HL-60 (cell line): ENCODE measurements around the gene TMEM221.

Experiments used
- DNase-seq, 2 experiments: peaks; one replicate each; pipeline ENCODE4 v3.0.0-alpha.2; 2010 to 2020; ENCODE audit warnings: low read depth in 1 of 2, low spot score in 1 of 2
- H3K27ac ChIP-seq: fragments of 250-450 bp; sonication (Bioruptor Pico); replicated peaks from 2 replicates; pipeline ENCODE4 v1.5.1; 2020; ENCODE audit warnings: mild to moderate bottlenecking, moderate library complexity
- H3K27me3 ChIP-seq: fragments of 250-450 bp; sonication (Bioruptor Pico); 2 replicates; pipeline ENCODE4 v1.5.1; 2021; ENCODE audit warnings: mild to moderate bottlenecking, moderate library complexity; ENCODE audit not compliant: insufficient read depth, poor library complexity, severe bottlenecking
- H3K4me3 ChIP-seq: replicated peaks from 2 replicates; pipeline ENCODE4 v1.5.1; 2011; ENCODE audit warnings: mild to moderate bottlenecking, control low read depth, low read length; ENCODE audit not compliant: insufficient read depth
- CTCF ChIP-seq: IDR thresholded peaks from one replicate; pipeline ENCODE4 v1.5.1; 2011; ENCODE audit warnings: low read length, control low read depth, inconsistent platforms; ENCODE audit not compliant: insufficient read depth
- GABPA ChIP-seq: IDR thresholded peaks from 2 replicates; pipeline ENCODE4 v1.6.1; 2012; ENCODE audit warnings: low read depth
- POLR2AphosphoS5 ChIP-seq: IDR thresholded peaks from 2 replicates; pipeline ENCODE4 v1.6.1; 2012; ENCODE audit warnings: low read depth
- SPI1 ChIP-seq: IDR thresholded peaks from 2 replicates; pipeline ENCODE4 v1.6.1; 2012; ENCODE audit warnings: low read depth, mild to moderate bottlenecking, borderline replicate concordance
- TF ChIP-seq, protein P1 (sequence below): IDR thresholded peaks from 2 replicates; pipeline ENCODE4 v1.6.1; 2012; ENCODE audit warnings: low read depth; ENCODE audit not compliant: insufficient replicate concordance

TMEM221 gene

GRCh38 chr19:17473041-17473440 is 24.6 kb upstream of the TMEM221 start:
- TF ChIP-seq CTCF, result no peak
- TF ChIP-seq SPI1, result no peak
- TF ChIP-seq, protein P1, sequence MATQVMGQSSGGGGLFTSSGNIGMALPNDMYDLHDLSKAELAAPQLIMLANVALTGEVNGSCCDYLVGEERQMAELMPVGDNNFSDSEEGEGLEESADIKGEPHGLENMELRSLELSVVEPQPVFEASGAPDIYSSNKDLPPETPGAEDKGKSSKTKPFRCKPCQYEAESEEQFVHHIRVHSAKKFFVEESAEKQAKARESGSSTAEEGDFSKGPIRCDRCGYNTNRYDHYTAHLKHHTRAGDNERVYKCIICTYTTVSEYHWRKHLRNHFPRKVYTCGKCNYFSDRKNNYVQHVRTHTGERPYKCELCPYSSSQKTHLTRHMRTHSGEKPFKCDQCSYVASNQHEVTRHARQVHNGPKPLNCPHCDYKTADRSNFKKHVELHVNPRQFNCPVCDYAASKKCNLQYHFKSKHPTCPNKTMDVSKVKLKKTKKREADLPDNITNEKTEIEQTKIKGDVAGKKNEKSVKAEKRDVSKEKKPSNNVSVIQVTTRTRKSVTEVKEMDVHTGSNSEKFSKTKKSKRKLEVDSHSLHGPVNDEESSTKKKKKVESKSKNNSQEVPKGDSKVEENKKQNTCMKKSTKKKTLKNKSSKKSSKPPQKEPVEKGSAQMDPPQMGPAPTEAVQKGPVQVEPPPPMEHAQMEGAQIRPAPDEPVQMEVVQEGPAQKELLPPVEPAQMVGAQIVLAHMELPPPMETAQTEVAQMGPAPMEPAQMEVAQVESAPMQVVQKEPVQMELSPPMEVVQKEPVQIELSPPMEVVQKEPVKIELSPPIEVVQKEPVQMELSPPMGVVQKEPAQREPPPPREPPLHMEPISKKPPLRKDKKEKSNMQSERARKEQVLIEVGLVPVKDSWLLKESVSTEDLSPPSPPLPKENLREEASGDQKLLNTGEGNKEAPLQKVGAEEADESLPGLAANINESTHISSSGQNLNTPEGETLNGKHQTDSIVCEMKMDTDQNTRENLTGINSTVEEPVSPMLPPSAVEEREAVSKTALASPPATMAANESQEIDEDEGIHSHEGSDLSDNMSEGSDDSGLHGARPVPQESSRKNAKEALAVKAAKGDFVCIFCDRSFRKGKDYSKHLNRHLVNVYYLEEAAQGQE, result no peak
- no peak for TF ChIP-seq POLR2AphosphoS5
- no peak for TF ChIP-seq GABPA
- H3K27me3 ChIP-seq, result peaks cover 3% of the 10 kb centered on the region
- peak; percentile 74 to 75 for DNase-seq
- H3K27ac ChIP-seq, result no peak overlapping the region
- no peak overlapping the region for H3K4me3 ChIP-seq

DNA sequence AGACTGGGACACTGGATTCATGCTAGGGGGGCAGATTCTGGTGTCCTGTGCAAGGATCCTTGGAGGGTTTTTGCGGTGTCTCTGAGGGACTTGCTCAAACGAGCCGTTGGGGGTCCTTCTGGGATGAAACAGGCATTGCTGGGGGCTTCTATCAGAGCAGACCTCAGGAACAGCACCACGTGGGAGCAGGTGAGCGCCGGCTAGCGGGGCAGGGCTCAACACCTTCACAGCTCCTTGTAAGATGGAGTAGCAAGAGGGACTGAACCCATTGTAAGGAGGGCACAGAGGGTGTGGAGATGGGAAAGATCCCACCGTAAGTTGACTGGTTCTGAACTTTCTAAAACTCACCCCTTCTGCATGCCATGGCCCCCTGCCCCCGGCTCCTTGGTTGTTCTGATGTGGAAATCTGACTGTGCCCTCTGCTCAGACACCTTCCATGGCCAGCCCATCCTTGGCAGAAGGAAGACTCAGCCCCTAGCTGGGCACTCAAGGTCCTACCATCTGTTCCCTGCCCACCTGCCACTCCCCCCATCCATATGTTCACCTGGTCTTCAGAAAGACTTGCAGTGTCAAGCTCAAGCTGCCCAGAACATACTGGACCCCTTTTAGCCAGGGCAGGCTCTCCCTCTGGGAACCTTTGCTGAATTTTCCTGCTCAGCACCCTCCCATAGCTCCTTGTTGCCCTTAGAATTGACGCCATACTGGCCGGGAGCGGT is 23.1 kb upstream of the TMEM221 start:
- no peak for TF ChIP-seq CTCF
- no peak for TF ChIP-seq SPI1
- TF ChIP-seq, protein P1, result no peak
- TF ChIP-seq POLR2AphosphoS5, result no peak
- TF ChIP-seq GABPA, result no peak
- no peak overlapping the region for H3K4me3 ChIP-seq
- H3K27me3 ChIP-seq, result peaks cover 3% of the 10 kb centered on the region
- no peak for DNase-seq
- H3K27ac ChIP-seq, result no peak overlapping the region

GRCh38 chr19:17470068-17470841 is 21.8 kb upstream of the TMEM221 start, which contains the start of gene SLC27A1:
Gene SLC27A1 (plus strand): TSS chr19:17470524. CDS start chr19:17470541, 17 bp downstream.
- peak within 1 kb of the TSS; percentile 72 for H3K4me3 ChIP-seq
- DNase-seq, result peak; percentile 73 to 95
- no peak within 1 kb of the TSS for H3K27ac ChIP-seq
- H3K27me3 ChIP-seq, result peaks cover 3% of the 10 kb centered on the region
- TF ChIP-seq SPI1 (no peak), CTCF (no peak), GABPA (no peak)
